KMS-11 (cell line): ENCODE results near the gene RSPH1.

Source experiments
- H2AFZ ChIP-seq: fragments of 200-600 bp; sonication (generic); 2 replicates; pipeline ENCODE4 v1.6.1; 2016; ENCODE audit warnings: antibody characterized with exemption, mixed run types, low read depth
- H3K27ac ChIP-seq: fragments of 200-600 bp; sonication (generic); 2 replicates; pipeline ENCODE4 v1.6.1; 2016; ENCODE audit warnings: mild to moderate bottlenecking, mixed run types
- H3K27me3 ChIP-seq: fragments of 200-600 bp; sonication (generic); 2 replicates; pipeline ENCODE4 v1.6.1; 2017; ENCODE audit warnings: mild to moderate bottlenecking, low read depth, mixed run types, moderate library complexity; ENCODE audit not compliant: insufficient read depth
- H3K36me3 ChIP-seq: fragments of 200-600 bp; sonication (generic); 2 replicates; pipeline ENCODE4 v1.6.1; 2017; ENCODE audit warnings: mild to moderate bottlenecking, mixed run types; ENCODE audit not compliant: insufficient read depth
- H3K4me1 ChIP-seq: fragments of 200-600 bp; sonication (generic); 2 replicates; pipeline ENCODE4 v1.6.1; 2016; ENCODE audit warnings: mild to moderate bottlenecking, low read depth, mixed run types; ENCODE audit not compliant: poor library complexity, severe bottlenecking
- H3K4me2 ChIP-seq: fragments of 200-600 bp; sonication (generic); 2 replicates; pipeline ENCODE4 v1.7.0; 2016; ENCODE audit warnings: mild to moderate bottlenecking, mixed run types
- H3K4me3 ChIP-seq: fragments of 200-600 bp; sonication (generic); IDR thresholded peaks from 2 replicates; pipeline ENCODE4 v1.6.1; 2017; ENCODE audit warnings: low read depth, low read length, mixed read lengths; ENCODE audit not compliant: insufficient read depth
- H3K79me2 ChIP-seq: fragments of 200-600 bp; sonication (generic); 2 replicates; pipeline ENCODE4 v1.6.1; 2016; ENCODE audit warnings: low read depth, mixed run types; ENCODE audit not compliant: insufficient read depth
- H3K9ac ChIP-seq: fragments of 200-600 bp; sonication (generic); 2 replicates; pipeline ENCODE4 v1.6.1; 2016; ENCODE audit warnings: mild to moderate bottlenecking, mixed run types
- H4K20me1 ChIP-seq: fragments of 200-600 bp; sonication (generic); 2 replicates; pipeline ENCODE4 v1.6.1; 2016; ENCODE audit warnings: mild to moderate bottlenecking, mixed run types; ENCODE audit not compliant: insufficient read depth
- TF ChIP-seq, protein P1 (sequence below): fragments of 200-600 bp; sonication (generic); conservative IDR thresholded peaks from 2 replicates; pipeline ENCODE4 v1.6.1; 2017; ENCODE audit warnings: low read depth, mild to moderate bottlenecking, antibody characterized with exemption, low read length, moderate library complexity, mixed read lengths

The RSPH1 gene

GRCh38 chr21:42486072-42486471, 10.0 kb downstream of the RSPH1 start:
- Histone ChIP-seq H3K4me2 (no peak overlapping the region), H2AFZ (no peak overlapping the region), H3K4me1 (no peaks in the 10 kb centered on the region), H3K79me2 (no peaks in the 10 kb centered on the region), H3K27me3 (no peaks in the 10 kb centered on the region), H3K36me3 (no peaks in the 10 kb centered on the region), H4K20me1 (no peaks in the 10 kb centered on the region), H3K4me3 (no peak overlapping the region), H3K9ac (no peak overlapping the region), H3K27ac (no peak overlapping the region)
- TF ChIP-seq, protein P1, sequence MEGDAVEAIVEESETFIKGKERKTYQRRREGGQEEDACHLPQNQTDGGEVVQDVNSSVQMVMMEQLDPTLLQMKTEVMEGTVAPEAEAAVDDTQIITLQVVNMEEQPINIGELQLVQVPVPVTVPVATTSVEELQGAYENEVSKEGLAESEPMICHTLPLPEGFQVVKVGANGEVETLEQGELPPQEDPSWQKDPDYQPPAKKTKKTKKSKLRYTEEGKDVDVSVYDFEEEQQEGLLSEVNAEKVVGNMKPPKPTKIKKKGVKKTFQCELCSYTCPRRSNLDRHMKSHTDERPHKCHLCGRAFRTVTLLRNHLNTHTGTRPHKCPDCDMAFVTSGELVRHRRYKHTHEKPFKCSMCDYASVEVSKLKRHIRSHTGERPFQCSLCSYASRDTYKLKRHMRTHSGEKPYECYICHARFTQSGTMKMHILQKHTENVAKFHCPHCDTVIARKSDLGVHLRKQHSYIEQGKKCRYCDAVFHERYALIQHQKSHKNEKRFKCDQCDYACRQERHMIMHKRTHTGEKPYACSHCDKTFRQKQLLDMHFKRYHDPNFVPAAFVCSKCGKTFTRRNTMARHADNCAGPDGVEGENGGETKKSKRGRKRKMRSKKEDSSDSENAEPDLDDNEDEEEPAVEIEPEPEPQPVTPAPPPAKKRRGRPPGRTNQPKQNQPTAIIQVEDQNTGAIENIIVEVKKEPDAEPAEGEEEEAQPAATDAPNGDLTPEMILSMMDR, result no peak

- no peak overlapping the region for H3K27ac ChIP-seq
- no peaks in the 10 kb centered on the region for H3K27me3 ChIP-seq
- no peaks in the 10 kb centered on the region for H3K79me2 ChIP-seq
- H3K4me2 ChIP-seq, result no peak overlapping the region
- no peaks in the 10 kb centered on the region for H3K36me3 ChIP-seq
- no peaks in the 10 kb centered on the region for H3K4me1 ChIP-seq
- no peak overlapping the region for H3K9ac ChIP-seq
- TF ChIP-seq, protein P1, result no peak
- no peak overlapping the region for H3K4me3 ChIP-seq
- H2AFZ ChIP-seq, result no peak overlapping the region
- H4K20me1 ChIP-seq, result no peaks in the 10 kb centered on the region
Observed at GRCh38 chr21:42484966-42485365, 11.1 kb downstream of the RSPH1 start.

- Histone ChIP-seq H3K79me2 (no peaks in the 10 kb centered on the region), H3K9ac (no peak overlapping the region), H2AFZ (no peak overlapping the region), H3K4me2 (no peak overlapping the region), H3K27me3 (no peaks in the 10 kb centered on the region), H3K36me3 (no peaks in the 10 kb centered on the region), H3K4me1 (no peaks in the 10 kb centered on the region), H3K4me3 (no peak overlapping the region), H4K20me1 (no peaks in the 10 kb centered on the region), H3K27ac (no peak overlapping the region)
- TF ChIP-seq, protein P1, result no peak
Observed at GRCh38 chr21:42481169-42481568, 14.9 kb downstream of the RSPH1 start.

DNA sequence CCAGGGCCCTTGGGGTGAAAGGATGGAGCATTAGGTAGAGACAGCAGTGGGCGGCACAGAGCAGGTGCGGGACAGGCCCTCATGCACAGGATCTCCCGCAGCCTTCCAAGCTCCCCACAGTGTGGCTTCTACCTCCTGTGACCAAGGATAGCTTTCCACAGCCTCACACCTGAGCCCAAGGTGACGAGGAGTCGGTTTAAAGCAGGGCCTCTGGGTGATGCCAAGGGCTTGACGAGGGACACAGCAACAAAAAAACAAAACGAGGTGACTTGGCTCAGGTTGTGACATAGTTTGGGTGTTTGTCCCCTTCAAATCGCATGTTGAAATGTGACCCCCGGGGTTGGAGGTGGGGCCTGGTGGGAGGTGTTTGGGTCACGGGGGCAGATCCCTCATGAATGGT, 15.3 kb downstream of the RSPH1 start:
- no peak overlapping the region for H3K4me2 ChIP-seq
- TF ChIP-seq, protein P1, result no peak

More for the DNA sequence above, 15.3 kb downstream of the RSPH1 start:
- H3K4me1 ChIP-seq, result no peaks in the 10 kb centered on the region
- no peak overlapping the region for H3K27ac ChIP-seq
- H3K79me2 ChIP-seq, result no peaks in the 10 kb centered on the region
- H3K9ac ChIP-seq, result no peak overlapping the region
- H4K20me1 ChIP-seq, result no peaks in the 10 kb centered on the region
- H3K4me3 ChIP-seq, result no peak overlapping the region
- H2AFZ ChIP-seq, result no peak overlapping the region
- H3K27me3 ChIP-seq, result no peaks in the 10 kb centered on the region
- H3K36me3 ChIP-seq, result no peaks in the 10 kb centered on the region
